Loucy (cell line): ENCODE results near the gene PGM3.

Source experiments
- CTCF ChIP-seq: fragments of 200-600 bp; sonication (generic); conservative IDR thresholded peaks from 2 replicates; pipeline ENCODE4 v1.5.1; 2014; ENCODE audit warnings: mild to moderate bottlenecking, antibody characterized with exemption, low read length
- EZH2phosphoT487 ChIP-seq: fragments of 200-600 bp; IDR thresholded peaks from 2 replicates; pipeline ENCODE4 v1.6.1; 2018; ENCODE audit warnings: antibody characterized with exemption, mild to moderate bottlenecking, moderate library complexity, borderline replicate concordance

- TF ChIP-seq CTCF: no peak
- no peak for TF ChIP-seq EZH2phosphoT487
These were observed 38.1 kb upstream of the PGM3 start for GRCh38 chr6:83231146-83231545.
